ENCODE measurements around the gene TSPAN15.
"Not testable (repeated sequence)": the region's sequence is repeated elsewhere in the genome, so short reads cannot be mapped to it uniquely, and the experiment has no call there.

Gene TSPAN15

GRCh38 chr10:69481305-69481704 lies 30.0 kb downstream of the TSPAN15 start:
- Histone ChIP-seq H3K4me1 (ENCODE audit: control insufficient read depth in 2 of 2, insufficient read depth in 2 of 2, low read length in 2 of 2) (peaks cover 15 to 26% of the 10 kb centered on the region in 2 donors), H3K4me3 (ENCODE audit: low read length in 2 of 2) (no peak overlapping the region), H3K27ac (ENCODE audit: low read depth in 2 of 2, low read length in 2 of 2) (peak overlapping the region; percentile 56 to 70), H3K9me3 (ENCODE audit: control insufficient read depth in 2 of 2, low read length in 2 of 2) (no peaks in the 10 kb centered on the region), H3K9ac (ENCODE audit: low read depth in 1 of 2, low read length in 2 of 2) (no peak overlapping the region), H3K27me3 (ENCODE audit: control insufficient read depth in 2 of 2, insufficient read depth in 2 of 2, low read length in 2 of 2) (no peaks in the 10 kb centered on the region), H3K36me3 (ENCODE audit: control insufficient read depth in 2 of 2, insufficient read depth in 2 of 2, low read length in 2 of 2) (peaks cover 14 to 24% of the 10 kb centered on the region in 2 donors)

DNA sequence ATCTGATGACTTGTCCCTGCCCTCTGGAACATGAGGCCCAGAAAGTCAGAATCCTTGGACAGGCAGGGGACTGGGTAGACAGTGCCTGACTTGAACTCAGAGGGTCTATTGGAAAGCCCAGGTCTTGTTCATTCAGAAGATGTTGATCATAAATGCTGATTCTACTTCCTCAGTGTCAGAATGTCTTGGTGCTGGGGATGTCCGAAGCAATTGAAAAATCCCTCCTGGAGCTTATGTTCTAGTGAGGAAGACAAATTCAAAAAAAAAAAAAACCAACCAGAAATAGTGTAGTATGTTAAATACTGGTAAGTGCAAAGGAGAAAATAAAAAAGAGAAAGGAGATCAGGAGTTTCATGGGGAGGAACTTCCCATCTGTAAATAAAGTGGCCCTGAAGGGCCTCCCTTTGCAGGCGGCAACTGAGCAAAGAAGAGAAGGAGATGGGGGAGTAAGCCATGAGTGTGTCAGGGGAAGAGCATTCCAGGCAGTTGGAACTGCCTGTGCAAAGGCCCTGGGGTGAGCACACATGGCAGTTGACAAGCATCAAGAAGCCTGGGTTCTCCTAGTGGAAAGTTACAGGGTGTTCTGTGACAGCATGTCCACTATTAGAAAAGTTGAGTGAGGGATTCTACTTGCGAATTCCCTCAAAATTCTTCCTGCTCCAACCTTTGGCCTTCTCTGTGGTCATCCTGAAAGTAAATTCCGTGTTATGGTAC lies 30.7 kb downstream of the TSPAN15 start:
- peaks cover 14 to 29% of the 10 kb centered on the region in 2 donors for H3K36me3 ChIP-seq (ENCODE audit: control insufficient read depth in 2 of 2, insufficient read depth in 2 of 2, low read length in 2 of 2)
- H3K9me3 ChIP-seq (ENCODE audit: control insufficient read depth in 2 of 2, low read length in 2 of 2), result no peaks in the 10 kb centered on the region
- H3K4me3 ChIP-seq (ENCODE audit: low read length in 2 of 2), result no peak overlapping the region
- no peaks in the 10 kb centered on the region for H3K27me3 ChIP-seq (ENCODE audit: control insufficient read depth in 2 of 2, insufficient read depth in 2 of 2, low read length in 2 of 2)
- H3K27ac ChIP-seq (ENCODE audit: low read depth in 2 of 2, low read length in 2 of 2), result peak overlapping the region; percentile 56 to 70
- peaks cover 15 to 30% of the 10 kb centered on the region in 2 donors for H3K4me1 ChIP-seq (ENCODE audit: control insufficient read depth in 2 of 2, insufficient read depth in 2 of 2, low read length in 2 of 2)
- no peak overlapping the region for H3K9ac ChIP-seq (ENCODE audit: low read depth in 1 of 2, low read length in 2 of 2)

GRCh38 chr10:69483963-69484362 lies 32.7 kb downstream of the TSPAN15 start:
- no peak overlapping the region for H3K4me3 ChIP-seq (ENCODE audit: low read length in 2 of 2)
- H3K9ac ChIP-seq (ENCODE audit: low read depth in 1 of 2, low read length in 2 of 2), result peak overlapping the region in 1 of 2 donors; percentile 13
- peaks cover 0 to 2% of the 10 kb centered on the region in 2 donors for H3K9me3 ChIP-seq (ENCODE audit: control insufficient read depth in 2 of 2, low read length in 2 of 2)
- H3K27ac ChIP-seq (ENCODE audit: low read depth in 2 of 2, low read length in 2 of 2), result peak overlapping the region; percentile 44 to 59
- H3K36me3 ChIP-seq (ENCODE audit: control insufficient read depth in 2 of 2, insufficient read depth in 2 of 2, low read length in 2 of 2), result peaks cover 24 to 40% of the 10 kb centered on the region in 2 donors
- H3K27me3 ChIP-seq (ENCODE audit: control insufficient read depth in 2 of 2, insufficient read depth in 2 of 2, low read length in 2 of 2), result no peaks in the 10 kb centered on the region
- H3K4me1 ChIP-seq (ENCODE audit: control insufficient read depth in 2 of 2, insufficient read depth in 2 of 2, low read length in 2 of 2), result peaks cover 12 to 28% of the 10 kb centered on the region in 2 donors

- Histone ChIP-seq H3K36me3 (ENCODE audit: control insufficient read depth in 2 of 2, insufficient read depth in 2 of 2, low read length in 2 of 2) (peaks cover 28 to 40% of the 10 kb centered on the region in 2 donors), H3K27me3 (ENCODE audit: control insufficient read depth in 2 of 2, insufficient read depth in 2 of 2, low read length in 2 of 2) (no peaks in the 10 kb centered on the region), H3K4me3 (ENCODE audit: low read length in 2 of 2) (no peak overlapping the region), H3K9me3 (ENCODE audit: control insufficient read depth in 2 of 2, low read length in 2 of 2) (peaks cover 0 to 2% of the 10 kb centered on the region in 2 donors), H3K9ac (ENCODE audit: low read depth in 1 of 2, low read length in 2 of 2) (no peak overlapping the region), H3K27ac (ENCODE audit: low read depth in 2 of 2, low read length in 2 of 2) (peak overlapping the region in 1 of 2 donors; percentile 59), H3K4me1 (ENCODE audit: control insufficient read depth in 2 of 2, insufficient read depth in 2 of 2, low read length in 2 of 2) (peaks cover 6 to 21% of the 10 kb centered on the region in 2 donors)
These were observed 33.5 kb downstream of the TSPAN15 start for GRCh38 chr10:69484736-69485135.

- H3K4me1 ChIP-seq (ENCODE audit: control insufficient read depth in 2 of 2, insufficient read depth in 2 of 2, low read length in 2 of 2), result peaks cover 4 to 5% of the 10 kb centered on the region in 2 donors
- H3K9ac ChIP-seq (ENCODE audit: low read depth in 1 of 2, low read length in 2 of 2), result no peak overlapping the region
- peak overlapping the region in 1 of 2 donors; percentile 2 for H3K27ac ChIP-seq (ENCODE audit: low read depth in 2 of 2, low read length in 2 of 2)
These were observed 35.9 kb downstream of the TSPAN15 start for GRCh38 chr10:69486922-69487730.

DNA sequence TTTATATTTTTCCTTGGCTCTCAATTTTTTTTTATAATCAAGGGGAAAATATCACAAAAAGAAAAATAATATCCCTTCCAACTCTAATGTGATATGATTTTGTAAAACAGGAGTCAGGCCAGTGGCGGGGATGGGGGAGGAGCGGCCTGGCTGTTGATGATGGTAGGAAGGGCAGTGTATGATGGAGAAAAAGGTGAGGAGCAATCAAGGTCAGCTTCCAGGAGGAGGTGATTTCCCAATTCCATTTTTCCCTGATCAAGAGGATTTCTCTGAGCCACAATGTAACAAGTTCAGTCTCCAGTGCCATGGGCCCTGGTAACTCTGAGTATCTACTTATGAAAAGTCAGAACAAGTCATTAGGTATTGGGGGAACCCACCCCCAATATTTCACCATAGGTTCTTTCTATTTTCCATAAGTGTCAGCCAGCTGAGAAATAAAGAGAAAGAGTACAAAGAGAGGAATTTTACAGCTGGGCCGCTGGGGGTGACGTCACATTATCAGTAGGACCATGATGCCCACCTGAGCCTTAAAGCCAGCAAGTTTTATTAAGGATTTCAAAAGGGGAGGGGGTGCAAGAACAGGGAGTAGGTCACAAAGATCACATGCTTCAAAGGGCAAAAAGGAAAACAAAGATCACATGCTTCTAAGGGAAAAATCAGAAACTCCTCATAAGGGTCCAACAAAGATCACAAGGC lies 37.0 kb downstream of the TSPAN15 start:
- not testable (repeated sequence) for H3K9ac ChIP-seq (ENCODE audit: low read depth in 1 of 2, low read length in 2 of 2); H3K4me3 ChIP-seq (ENCODE audit: low read length in 2 of 2); H3K4me1 ChIP-seq (ENCODE audit: control insufficient read depth in 2 of 2, insufficient read depth in 2 of 2, low read length in 2 of 2); H3K9me3 ChIP-seq (ENCODE audit: control insufficient read depth in 2 of 2, low read length in 2 of 2); H3K27ac ChIP-seq (ENCODE audit: low read depth in 2 of 2, low read length in 2 of 2); H3K27me3 ChIP-seq (ENCODE audit: control insufficient read depth in 2 of 2, insufficient read depth in 2 of 2, low read length in 2 of 2)
- H3K36me3 ChIP-seq (ENCODE audit: control insufficient read depth in 2 of 2, insufficient read depth in 2 of 2, low read length in 2 of 2), result peaks cover 31 to 51% of the 10 kb centered on the region in 2 donors

More at GRCh38 chr10:69486922-69487730, 35.9 kb downstream of the TSPAN15 start:
- Histone ChIP-seq H3K36me3 (ENCODE audit: control insufficient read depth in 2 of 2, insufficient read depth in 2 of 2, low read length in 2 of 2) (peaks cover 31 to 50% of the 10 kb centered on the region in 2 donors), H3K9me3 (ENCODE audit: control insufficient read depth in 2 of 2, low read length in 2 of 2) (peaks cover 0 to 2% of the 10 kb centered on the region in 2 donors), H3K4me3 (ENCODE audit: low read length in 2 of 2) (no peak overlapping the region), H3K27me3 (ENCODE audit: control insufficient read depth in 2 of 2, insufficient read depth in 2 of 2, low read length in 2 of 2) (no peaks in the 10 kb centered on the region)

- H3K9me3 ChIP-seq (ENCODE audit: control insufficient read depth in 2 of 2, low read length in 2 of 2); H3K4me3 ChIP-seq (ENCODE audit: low read length in 2 of 2): not testable (repeated sequence)
- peaks cover 31 to 46% of the 10 kb centered on the region in 2 donors for H3K36me3 ChIP-seq (ENCODE audit: control insufficient read depth in 2 of 2, insufficient read depth in 2 of 2, low read length in 2 of 2)
These were observed 37.6 kb downstream of the TSPAN15 start for GRCh38 chr10:69488856-69489255.

DNA sequence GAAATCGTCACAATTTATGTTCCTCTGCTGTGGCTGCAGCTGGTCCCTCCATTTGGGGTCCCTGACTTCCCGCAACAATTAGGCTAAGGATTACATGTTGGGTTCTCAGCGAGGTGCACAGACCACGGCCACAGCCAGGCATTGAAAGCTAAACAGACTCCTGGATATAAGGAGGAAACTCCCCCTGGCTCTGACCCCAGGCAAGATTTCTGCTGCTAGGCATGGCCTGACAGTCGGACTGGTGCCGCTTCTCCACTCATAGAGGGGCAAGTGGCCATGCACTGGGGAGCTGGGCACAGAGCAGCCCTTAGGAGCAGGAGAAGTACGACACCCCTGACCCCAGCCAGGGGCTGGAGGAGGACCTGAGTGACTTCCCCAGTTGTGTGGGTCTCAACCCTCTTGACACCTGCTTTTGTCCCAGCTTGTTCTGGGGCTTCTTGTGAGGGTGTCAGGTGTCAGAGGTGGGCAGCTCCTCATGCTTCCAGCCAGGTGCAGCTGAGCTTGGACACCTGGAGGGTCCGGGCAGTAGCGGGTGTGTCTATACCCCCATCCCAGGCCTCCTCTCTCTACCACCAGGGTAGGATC lies 38.3 kb downstream of the TSPAN15 start:
- Histone ChIP-seq H3K4me3 (ENCODE audit: low read length in 2 of 2) (no peak overlapping the region), H3K36me3 (ENCODE audit: control insufficient read depth in 2 of 2, insufficient read depth in 2 of 2, low read length in 2 of 2) (peaks cover 28 to 42% of the 10 kb centered on the region in 2 donors), H3K9me3 (ENCODE audit: control insufficient read depth in 2 of 2, low read length in 2 of 2) (peaks cover 0 to 2% of the 10 kb centered on the region in 2 donors), H3K27me3 (ENCODE audit: control insufficient read depth in 2 of 2, insufficient read depth in 2 of 2, low read length in 2 of 2) (no peaks in the 10 kb centered on the region), H3K9ac (ENCODE audit: low read depth in 1 of 2, low read length in 2 of 2) (no peak overlapping the region), H3K27ac (ENCODE audit: low read depth in 2 of 2, low read length in 2 of 2) (no peak overlapping the region), H3K4me1 (ENCODE audit: control insufficient read depth in 2 of 2, insufficient read depth in 2 of 2, low read length in 2 of 2) (peaks cover 5 to 6% of the 10 kb centered on the region in 2 donors)

More at GRCh38 chr10:69488856-69489255, 37.6 kb downstream of the TSPAN15 start:
- H3K4me1 ChIP-seq (ENCODE audit: control insufficient read depth in 2 of 2, insufficient read depth in 2 of 2, low read length in 2 of 2); H3K27ac ChIP-seq (ENCODE audit: low read depth in 2 of 2, low read length in 2 of 2); H3K9ac ChIP-seq (ENCODE audit: low read depth in 1 of 2, low read length in 2 of 2); H3K27me3 ChIP-seq (ENCODE audit: control insufficient read depth in 2 of 2, insufficient read depth in 2 of 2, low read length in 2 of 2): not testable (repeated sequence)

DNA sequence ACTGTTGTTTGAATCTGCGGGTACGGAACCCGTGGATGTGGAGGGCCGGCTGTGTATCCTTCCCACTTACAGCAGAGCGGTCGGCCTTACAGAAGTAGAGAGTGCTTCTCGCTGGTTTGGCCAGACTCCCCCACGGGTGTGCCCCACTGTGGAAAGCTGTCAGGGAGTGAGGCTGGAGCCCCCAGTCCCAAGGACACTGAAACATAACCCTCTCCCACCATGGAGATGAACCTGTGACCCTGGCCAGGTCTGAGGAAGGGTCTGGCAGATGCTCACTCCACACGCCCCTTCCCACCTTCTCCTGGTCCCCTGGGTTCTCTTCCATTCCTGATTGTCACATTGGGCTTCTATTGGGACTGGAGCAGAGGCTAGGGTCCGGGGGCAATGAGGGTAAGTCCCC lies 39.6 kb downstream of the TSPAN15 start:
- Histone ChIP-seq H3K4me1 (ENCODE audit: control insufficient read depth in 2 of 2, insufficient read depth in 2 of 2, low read length in 2 of 2) (peaks cover 5 to 6% of the 10 kb centered on the region in 2 donors), H3K36me3 (ENCODE audit: control insufficient read depth in 2 of 2, insufficient read depth in 2 of 2, low read length in 2 of 2) (peaks cover 22 to 37% of the 10 kb centered on the region in 2 donors), H3K4me3 (ENCODE audit: low read length in 2 of 2) (no peak overlapping the region), H3K27ac (ENCODE audit: low read depth in 2 of 2, low read length in 2 of 2) (no peak overlapping the region), H3K9ac (ENCODE audit: low read depth in 1 of 2, low read length in 2 of 2) (no peak overlapping the region), H3K27me3 (ENCODE audit: control insufficient read depth in 2 of 2, insufficient read depth in 2 of 2, low read length in 2 of 2) (no peaks in the 10 kb centered on the region), H3K9me3 (ENCODE audit: control insufficient read depth in 2 of 2, low read length in 2 of 2) (peaks cover 0 to 2% of the 10 kb centered on the region in 2 donors)
